ENCODE results near the gene APOBEC3B.
A peak's percentile ranks its signal among the peaks of the same experiment; 100 is the strongest.
"Not testable (repeated sequence)": the region's sequence is repeated elsewhere in the genome, so short reads cannot be mapped to it uniquely, and the experiment has no call there.

The APOBEC3B gene

DNA sequence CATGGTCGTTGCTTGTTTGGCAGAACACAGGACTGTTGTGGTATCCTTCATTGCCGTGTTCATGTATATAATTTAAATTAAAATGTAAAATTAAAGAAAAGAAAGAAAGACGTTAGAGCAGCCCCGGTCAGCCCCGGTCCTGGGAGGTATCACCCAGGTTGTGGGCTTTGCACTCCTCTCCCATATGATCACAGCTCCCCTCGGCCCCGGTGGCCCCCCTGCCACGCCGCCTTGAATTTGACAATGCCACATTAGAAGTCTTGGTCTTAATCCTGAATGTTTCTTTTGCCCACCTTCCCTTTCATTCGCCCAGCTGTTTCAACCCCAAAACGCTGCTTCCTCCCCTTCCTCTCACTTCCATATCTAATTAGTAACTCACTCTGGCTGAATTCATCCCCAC, 13.3 kb upstream of the APOBEC3B start:
- DNase-seq, result no peak

DNA sequence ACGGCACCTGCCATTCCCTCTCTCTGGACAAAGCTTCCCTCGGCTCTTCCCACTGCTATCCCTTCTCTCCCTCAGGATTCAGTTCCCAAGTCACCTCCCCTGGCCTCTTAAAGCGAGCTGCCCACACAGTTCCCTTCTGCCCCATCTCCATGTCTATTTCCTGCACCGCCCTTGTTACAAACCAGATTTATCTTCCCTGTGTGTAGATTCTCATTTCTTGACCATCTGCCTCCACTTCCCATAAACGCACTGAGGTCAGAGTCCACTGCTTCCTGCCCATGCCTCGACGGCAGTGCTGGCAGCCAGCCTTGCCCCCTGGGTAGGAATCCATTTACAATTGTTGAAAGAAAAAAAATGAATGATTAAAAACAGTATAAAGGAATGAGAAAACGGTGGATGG, 11.6 kb upstream of the APOBEC3B start:
- no peak for DNase-seq

DNA sequence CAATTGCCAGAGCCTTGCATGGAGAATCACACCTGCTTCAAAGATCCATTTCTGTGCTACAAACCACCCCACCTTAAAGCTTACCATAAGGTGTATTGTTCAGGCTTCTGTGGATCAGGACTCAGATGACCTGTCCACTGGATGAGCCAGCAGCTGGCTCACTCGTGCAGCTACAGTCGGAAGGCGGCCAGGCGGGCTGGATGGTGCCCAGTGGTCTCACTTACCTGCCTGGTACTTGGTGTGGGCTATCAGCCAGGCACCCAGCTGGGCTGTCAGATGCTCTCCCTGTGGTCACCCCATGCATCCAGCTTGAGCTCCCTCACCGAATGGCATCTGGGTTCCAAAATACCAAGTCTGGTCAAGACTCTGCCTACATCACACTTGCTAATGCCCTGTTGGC, 10.9 kb upstream of the APOBEC3B start:
- DNase-seq, result no peak

DNA sequence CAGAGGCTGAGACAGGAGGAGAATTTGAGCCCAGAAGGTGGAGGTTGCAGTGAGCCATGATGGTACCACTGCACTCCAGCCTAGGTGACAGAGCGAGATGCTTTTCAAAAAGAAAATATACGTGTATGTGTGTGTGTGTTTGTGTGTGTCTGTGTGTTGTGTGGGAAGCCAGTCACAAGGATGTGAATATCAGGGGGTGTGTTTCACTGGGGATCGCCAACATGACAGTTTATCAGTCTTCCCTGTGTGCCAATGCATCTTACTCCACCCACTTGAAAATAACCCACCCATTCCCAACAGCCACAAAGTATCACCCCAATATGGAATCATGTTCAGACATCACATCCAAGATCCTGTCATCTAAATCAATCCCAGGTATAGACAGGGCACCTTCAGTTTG, 10.4 kb upstream of the APOBEC3B start:
- no peak for DNase-seq

DNA sequence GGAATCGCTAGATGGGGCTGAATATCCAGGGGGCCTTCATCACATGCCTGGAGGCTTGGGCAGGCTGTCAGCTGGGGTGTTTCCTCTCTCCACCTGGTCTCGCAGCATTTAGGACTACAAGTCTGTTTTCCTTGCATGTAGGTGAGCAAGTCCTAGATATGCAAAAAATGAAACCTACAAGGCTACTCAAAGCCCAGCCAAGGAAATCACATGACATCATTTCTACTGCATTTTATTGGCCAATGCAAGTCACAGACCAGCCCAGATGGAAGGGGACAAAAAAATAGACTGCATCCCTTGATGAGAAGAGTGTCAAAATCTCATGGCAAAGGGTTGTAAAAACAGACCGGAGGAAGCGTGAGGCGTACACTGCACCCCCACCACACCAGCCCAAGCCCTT, 9.6 kb upstream of the APOBEC3B start:
- DNase-seq, result no peak

DNA sequence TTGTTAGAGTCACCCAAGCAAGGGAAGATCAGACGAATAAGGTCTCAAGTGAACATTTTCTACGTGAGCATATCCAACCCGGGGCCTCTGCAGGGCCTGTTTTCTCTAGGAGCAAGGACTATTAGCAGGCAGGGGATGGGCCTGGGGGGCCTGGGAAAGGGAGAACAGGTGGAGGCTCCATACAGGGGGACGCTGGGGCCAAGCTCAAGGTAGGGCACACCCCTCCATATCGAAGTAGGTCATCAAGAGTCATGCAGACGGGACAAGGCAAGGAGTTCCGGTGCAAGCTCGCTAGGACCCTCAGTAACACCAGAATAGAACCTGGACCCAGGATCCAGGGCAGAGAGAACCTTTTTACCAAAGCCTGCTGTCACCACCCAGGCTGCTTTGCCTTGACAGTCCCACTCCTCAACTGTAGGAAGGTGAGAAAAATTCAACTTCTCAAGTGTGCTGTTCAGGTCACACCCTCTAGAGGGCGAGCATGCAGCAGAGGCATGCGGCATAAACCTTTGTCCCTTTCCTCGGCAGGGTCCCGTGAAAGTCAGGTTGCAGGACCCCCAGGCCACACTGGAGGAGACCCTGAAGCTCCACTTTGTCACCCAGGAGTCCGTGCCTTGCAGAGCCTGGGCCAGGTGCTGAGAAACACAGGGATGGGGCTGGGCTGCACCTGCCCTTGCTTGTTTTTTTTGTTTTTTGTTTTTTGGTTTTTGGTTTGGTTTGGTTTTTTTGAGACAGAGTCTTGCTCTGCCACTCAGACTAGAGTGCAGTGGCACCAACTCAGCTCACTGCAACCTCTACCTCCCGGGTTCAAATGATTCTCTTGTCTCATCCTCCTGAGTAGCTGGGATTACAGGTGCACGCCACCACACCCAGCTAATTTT, 8.6 kb upstream of the APOBEC3B start:
- peak; percentile 58 for DNase-seq

DNA sequence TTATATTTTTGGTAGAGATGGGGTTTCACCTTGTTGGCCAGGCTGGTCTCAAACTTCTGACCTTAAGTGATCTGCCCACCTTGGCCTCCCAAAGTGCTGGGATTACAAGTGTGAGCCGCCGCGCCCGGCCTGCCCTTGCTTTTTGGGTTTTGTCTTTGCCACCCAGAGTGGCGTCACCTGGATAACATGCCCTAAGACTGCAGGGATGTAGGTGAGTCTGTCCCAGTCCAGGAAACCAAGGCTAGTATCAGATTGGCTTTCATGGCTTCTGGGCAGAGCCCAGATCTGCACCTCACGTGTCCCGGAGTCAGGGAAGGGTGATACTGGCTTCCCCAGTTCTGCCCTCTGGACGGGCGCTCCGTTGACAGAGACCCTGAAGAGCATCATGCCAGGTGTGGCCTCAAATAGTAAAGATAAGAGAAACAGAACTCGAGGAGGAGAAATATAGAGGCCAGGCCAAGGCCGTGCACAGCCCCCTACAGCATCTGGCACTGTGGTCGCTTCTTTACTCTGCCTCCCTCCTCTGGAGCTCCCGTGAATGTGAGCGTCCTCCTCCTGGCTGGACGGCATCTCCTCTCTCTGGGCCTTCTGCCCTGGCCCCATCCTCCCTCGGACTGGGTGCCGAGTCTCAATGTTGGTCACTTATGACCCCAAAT, 7.8 kb upstream of the APOBEC3B start:
- DNase-seq, result no peak

DNA sequence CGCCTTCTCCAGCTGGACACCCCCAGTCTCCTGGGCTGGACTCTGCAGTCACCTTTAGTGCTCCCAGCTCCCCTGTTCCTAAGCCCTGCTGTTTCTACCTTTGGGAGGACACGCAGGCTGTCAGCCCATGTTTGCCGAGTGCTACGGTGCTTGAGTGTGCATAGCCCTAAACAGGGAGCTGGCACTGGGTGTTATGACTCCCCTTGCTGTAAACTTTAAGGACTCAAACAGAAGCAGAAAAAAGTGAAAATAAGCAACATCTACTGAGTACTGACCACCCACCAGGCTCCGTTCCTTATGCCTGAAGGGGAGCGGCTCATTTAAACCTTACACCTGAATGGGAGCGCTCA, 7.3 kb upstream of the APOBEC3B start:
- DNase-seq, result no peak

DNA sequence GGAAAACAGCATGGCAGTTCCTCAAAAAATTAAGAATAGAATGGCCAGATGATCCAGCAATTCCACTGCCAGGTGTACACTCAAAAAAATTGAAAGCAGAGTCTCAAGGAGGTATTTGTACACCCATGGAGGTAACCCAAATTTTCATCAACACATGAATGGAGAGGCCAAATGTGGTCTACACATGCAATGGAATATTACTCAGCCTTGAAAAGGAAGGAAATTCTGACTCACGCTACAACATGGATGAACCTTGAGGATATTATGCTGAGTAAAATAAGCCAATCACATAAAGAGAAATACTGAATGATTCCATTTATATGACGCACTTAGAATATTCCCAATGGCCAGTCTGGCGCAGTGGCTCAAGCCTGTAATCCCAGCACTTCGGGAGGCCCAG, 4.9 kb upstream of the APOBEC3B start:
- DNase-seq, result not testable (repeated sequence)

DNA sequence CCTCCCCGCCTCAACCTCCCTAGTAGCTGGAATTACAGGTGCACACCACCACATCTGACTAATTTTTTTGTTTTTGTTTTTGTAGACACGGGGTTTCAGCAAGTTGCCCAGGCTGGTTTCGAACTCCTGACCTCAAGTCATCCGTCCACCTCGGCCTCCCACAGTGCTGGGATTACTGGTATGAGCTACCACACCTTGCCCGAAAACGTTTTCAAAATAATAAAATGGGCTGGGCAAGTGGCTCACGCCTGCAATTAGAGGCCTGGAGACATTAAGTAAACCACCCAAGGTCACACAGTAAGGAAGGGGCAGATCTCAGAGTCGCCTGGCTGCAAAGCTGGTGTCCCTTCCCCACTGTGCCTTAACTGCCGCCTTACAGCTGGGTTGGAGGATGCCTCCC, 1.6 kb upstream of the APOBEC3B start:
- not testable (repeated sequence) for DNase-seq

DNA sequence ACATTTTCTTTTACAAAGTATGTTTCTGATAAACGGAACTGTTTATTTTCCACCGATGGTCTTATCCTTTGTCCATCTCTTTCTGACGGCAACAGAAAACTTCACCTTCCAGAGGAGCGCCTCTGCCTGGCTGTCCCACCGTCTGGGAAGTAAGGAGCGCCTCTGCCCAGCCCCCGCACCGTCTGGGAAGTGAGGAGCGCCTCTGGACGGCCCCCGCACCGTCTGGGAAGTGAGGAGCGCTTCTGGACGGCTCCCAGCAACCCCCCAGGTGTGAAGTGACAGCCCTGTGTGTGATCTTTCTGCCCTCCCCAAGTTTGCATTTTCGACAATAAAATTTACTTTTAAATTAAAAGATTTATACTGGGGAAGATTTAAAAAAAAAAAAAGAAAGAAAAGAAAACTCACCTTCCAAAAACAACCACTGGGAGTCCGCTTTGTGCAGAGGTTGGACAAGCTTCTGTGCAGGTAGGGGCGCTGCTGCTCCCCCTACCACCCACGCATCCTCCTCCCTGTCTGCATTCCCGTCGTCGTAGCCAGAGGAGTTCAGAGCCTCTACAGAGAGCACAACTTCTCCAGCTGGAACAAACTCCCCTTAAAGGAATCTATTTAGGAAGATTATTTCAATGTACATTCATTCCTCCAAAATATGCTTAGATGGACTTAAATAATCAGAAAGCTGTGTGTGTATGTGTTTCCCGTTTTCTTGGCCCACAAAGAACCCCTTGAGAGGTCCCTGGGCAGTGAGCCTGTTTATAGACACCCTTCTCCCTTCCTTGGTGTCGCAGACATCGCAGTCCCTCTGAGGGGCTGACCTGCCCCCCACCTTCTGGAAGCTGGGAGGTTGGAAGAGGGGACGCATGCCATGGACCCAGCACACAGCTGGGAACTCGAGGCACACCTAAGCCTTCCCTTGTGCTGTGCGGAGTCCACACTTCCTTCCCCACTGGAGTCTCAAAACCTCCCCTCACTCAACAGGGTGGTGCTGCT, 849 bp upstream of the APOBEC3B start:
- no peak for DNase-seq

DNA sequence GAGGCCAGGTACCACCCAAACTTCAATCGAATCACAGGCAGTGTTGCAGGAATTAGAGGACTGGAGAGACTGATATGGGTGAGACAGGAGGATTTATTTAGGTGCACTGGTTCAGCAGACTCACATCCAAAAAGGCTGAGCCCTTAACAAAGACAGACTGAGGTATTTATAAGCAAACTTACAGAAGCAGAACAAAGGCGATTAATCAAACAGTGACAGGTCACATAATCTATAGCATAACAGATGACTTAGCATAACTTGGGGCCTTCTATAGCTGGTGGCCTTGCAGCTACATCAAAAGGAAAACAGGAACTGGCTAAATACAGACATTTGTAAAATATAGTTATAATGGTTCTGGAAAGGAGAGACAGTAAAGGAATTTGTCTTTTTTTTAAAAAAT, 2.1 kb downstream of the APOBEC3B start:
- DNase-seq, result no peak

DNA sequence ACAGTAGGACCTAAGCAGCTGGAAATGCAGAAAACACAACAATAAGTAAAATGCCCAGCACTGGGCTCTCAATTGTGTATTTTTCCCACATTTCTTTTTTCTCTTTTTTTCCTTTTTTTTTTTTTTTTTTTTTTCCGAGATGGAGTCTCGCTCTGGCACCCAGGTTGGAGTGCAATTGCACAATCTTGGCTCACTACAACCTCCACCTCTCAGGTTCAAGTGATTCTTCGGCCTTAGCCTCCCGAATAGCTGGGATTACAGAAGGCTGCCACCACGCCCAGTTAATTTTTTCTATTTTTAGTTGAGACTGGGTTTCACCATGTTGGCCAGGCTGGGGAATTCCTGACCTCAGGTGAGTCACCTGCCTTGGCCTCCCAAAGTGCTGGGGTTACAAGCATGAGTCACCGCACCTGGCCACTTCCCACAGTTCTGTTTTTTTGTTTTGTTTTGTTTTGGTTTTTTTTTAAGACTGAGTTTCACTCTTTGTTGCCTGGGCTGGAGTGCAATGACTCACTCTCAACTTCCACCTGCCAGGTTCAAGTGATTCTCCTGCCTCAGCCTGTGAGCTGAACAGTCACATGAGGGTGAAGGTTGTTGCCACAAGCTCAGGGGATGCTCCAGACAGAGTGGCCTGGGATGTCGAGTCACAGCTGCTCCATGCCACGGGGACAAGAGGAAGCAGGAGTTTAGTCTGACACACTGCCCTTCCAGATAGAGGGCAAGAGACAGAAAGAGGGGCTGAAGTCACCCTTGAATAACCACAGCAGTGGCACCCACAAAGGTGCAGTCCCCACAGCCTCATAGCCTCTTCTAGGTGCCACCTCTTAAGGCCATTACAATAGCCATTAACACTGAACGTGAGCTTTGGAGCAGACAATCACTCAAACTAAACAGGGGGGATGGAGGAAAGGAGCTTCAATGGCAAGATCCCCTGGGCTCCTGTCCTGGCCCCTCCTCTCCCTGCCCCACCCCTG, 2.9 kb downstream of the APOBEC3B start:
- DNase-seq, result peak; percentile 72

DNA sequence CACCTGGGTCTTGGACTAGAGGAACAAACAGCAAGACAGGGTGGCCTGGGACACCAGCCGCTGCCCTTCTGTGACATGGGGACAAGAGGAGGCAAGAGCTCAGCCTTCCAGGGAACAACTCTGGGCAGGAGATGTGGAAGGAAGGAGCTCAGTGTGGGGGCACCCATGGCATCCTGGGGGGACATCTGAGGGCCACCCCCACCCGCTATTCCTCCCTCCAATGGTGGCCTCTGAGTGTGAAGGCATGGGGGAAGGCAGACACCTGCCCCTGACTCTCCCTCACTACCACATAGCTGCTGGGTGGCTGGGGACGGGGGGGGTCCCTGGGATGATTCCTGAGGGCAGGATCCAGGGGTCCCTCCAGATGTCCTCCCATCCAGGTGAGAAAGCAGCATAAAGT, 4.5 kb downstream of the APOBEC3B start:
- DNase-seq, result no peak

DNA sequence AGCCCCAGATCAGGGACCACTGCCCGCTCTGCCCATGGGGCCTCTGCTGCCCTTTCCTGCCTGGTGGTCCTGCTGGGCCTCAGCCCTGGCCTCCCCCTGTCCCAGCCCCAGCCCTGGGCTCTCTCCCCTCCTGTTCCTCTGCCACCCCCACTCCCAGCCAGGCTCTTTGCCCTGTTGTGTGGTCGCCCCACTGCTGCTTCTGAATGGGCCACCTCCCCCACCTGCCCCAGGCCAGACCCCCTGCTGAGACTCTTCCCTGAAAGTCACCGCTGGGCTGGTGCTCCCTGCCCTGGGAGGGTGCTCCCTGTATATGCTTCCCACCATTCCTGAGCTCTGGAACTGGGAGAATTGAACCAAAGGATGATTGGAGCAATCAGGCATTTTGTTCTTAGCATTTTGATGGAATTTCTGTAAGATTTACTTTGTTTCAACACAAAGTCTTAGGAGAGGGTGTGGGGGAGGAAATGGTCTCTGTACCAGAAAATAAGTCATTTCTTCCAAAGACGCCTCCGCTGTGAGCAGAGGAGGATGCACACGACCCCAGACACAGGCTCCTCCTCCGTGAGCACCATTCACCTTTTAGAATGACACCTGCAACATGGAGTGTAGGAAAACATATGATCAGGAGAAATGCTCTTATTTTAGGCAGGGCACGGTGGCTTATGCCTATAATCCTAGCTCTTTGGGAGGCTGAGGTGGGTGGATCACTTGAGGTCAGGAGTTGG, 5.2 kb downstream of the APOBEC3B start:
- DNase-seq, result no peak

DNA sequence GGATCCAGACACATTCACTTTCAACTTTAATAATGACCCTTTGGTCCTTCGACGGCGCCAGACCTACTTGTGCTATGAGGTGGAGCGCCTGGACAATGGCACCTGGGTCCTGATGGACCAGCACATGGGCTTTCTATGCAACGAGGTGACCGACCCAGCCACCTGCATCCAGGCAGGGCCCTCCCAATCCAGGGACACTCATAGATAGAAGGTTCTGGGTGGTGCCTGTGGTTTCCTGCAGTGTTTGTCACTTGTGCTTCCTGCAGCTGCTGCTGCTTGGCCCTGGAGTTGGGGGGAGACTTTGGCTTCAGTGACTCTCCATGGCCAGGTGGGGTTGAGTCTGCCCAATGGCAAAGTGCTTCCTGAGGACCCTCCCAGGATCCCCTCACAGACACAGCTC, 7.3 kb downstream of the APOBEC3B start:
- DNase-seq, result no peak

DNA sequence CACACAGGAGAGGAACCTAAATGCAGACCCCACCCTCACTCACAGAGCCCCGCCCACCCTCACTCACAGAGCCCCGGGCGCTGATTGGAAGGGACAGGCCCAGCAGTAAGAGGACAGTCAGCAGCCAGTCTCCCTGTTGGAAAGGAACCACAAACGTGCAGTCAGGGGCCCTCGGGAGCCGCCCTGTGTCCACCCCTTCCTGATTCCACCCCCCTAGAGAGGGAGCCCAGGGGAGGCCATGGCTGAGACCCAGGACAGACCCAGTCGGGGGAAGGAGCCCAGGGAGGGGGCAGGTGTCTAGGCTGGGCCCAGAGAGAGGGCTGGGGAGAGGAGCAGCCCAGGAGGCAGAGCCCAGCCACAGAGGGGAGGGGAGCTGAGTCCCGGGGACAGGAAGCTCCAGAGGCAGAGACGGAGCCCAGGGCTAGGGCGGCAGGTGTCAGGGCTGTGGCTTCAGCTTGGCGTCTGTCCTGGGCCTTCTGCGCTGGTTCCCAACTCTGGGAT, 10.8 kb downstream of the APOBEC3B start:
- DNase-seq, result peak; percentile 23

DNA sequence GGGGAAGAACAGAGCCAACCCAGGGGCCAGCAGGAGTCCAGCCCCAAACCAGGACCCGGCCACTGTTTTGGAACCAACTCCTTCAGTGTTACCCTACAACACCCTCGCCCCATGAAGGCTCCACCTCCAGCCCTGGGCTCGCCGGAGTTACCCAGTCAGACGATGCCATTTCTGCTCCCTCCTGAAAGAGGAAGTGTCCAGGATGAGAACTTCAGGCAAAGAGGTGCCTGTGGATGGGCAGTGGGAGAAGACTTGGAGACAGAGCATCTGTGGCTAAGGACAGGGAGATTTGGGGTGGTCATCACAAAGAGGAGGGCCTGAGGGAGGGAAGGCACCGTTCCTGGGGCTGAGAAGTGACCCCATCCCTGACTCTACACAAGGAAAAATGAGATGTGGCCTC, 14.0 kb downstream of the APOBEC3B start:
- no peak for DNase-seq

DNA sequence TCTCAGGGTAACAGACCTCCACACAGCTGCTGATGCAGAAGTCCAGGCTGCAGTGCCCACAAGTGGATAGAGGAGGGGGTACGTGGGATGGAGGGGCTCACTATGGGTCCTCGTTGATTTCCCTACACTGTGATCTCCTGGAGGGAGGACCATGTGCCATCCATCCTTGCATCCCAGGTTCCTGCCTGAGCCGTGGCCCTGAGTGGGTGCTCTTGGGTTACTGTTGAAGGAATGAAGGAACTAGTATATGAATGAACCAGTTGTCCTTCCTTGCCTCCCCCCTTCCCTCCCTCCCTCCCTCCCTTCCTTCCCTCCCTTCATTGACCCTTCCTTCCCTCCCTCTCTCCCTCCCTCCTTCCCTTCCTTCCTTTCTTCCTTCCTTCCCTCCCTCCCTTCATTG, 15.4 kb downstream of the APOBEC3B start:
- DNase-seq, result no peak

DNA sequence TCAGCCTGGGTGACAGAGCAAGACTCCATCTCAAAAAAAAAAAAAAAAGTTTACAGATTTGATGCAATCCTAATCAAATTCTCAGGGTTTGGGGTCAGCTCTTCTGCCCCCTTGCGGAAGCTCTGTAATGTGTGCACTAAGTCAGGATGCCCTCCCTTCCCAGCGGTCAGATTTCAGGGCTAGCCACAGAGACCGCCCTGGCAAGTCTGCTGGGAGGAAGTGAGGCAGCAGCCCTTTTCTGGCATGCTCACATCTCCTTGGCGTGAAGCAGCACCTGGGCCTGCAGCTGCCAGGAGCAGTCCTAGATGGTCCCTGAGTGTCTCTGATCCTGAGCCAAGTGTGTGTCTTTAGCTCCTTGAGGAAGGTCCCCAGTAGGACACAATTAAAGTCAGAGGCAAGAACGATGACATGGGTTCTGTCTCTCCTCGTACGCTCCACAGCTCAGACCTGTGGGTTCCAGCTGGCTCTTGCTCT, 21.1 kb downstream of the APOBEC3B start:
- peak; percentile 60 for DNase-seq

DNA sequence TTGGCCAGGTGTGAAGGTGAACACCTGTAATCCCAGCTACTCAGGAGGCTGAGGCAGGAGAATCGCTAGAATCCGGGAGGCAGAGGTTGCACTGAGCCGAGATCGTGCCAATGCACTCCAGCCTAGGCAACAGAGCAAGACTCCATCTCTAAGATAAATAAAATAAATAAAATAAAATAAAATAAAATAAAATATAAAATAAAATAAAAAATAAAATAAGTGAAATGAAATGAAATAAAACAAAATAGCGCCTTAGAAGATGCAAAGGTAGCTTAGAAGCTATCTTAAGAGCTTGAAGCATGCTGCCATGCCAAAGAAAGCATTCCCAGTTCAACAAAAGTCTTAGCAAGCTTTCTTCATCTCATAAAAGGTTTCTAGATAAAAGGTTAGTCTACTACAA, 25.0 kb downstream of the APOBEC3B start:
- DNase-seq, result no peak

All from stimulated activated CD4-positive, alpha-beta T cell treated with anti-CD3 and anti-CD28 coated beads, Interleukin-12 subunit alpha, Interleukin-12 subunit beta, amount 100 ng/mL, for 4 hours (primary cell).